Measurements from ENCODE around the gene MACROD2.
"Not testable (repeated sequence)": the region's sequence is repeated elsewhere in the genome, so short reads cannot be mapped to it uniquely, and the experiment has no call there.

DNA sequence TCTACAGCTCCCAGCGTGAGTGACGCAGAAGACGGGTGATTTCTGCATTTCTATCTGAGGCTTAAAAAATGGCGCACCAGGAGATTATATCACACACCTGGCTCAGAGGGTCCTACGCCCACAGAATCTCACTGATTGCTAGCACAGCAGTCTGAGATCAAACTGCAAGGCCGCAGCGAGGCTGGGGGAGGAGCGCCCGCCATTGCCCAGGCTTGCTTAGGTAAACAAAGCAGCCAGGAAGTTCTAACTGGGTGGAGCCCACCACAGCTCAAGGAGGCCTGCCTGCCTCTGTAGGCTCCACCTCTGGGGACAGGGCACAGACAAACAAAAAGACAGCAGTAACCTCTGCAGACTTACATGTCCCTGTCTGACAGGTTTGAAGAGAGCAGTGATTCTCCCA is 275.4 kb downstream of the MACROD2 start:
- TF ChIP-seq, protein P1, sequence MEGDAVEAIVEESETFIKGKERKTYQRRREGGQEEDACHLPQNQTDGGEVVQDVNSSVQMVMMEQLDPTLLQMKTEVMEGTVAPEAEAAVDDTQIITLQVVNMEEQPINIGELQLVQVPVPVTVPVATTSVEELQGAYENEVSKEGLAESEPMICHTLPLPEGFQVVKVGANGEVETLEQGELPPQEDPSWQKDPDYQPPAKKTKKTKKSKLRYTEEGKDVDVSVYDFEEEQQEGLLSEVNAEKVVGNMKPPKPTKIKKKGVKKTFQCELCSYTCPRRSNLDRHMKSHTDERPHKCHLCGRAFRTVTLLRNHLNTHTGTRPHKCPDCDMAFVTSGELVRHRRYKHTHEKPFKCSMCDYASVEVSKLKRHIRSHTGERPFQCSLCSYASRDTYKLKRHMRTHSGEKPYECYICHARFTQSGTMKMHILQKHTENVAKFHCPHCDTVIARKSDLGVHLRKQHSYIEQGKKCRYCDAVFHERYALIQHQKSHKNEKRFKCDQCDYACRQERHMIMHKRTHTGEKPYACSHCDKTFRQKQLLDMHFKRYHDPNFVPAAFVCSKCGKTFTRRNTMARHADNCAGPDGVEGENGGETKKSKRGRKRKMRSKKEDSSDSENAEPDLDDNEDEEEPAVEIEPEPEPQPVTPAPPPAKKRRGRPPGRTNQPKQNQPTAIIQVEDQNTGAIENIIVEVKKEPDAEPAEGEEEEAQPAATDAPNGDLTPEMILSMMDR (conservative IDR thresholded peaks at IDR 0.05; ENCODE audit: low read depth, low read length) = not testable (repeated sequence)
- TF ChIP-seq POLR2A (IDR thresholded peaks at IDR 0.05; ENCODE audit: low read depth, low read length) = not testable (repeated sequence)

Measured in IMR-90 (cell line).